ENCODE measurements around the gene AGTPBP1.
A peak's percentile ranks its signal among the peaks of the same experiment; 100 is the strongest.
"Not testable (repeated sequence)": the region's sequence is repeated elsewhere in the genome, so short reads cannot be mapped to it uniquely, and the experiment has no call there.

Gene AGTPBP1

GRCh38 chr9:85723215-85723614 is 18.5 kb downstream of the AGTPBP1 start:
- DNase-seq (ENCODE audit: low read depth in 2 of 2): peak in 1 of 2 donors; percentile 34

- DNase-seq (ENCODE audit: low read depth in 2 of 2): not testable (repeated sequence)
Observed at GRCh38 chr9:85719411-85719810, 22.3 kb downstream of the AGTPBP1 start.

- DNase-seq (ENCODE audit: low read depth in 2 of 2): not testable (repeated sequence)
Observed at GRCh38 chr9:85717818-85718217, 23.9 kb downstream of the AGTPBP1 start.

- no peak for DNase-seq (ENCODE audit: low read depth in 2 of 2)
Observed at GRCh38 chr9:85717220-85717619, 24.5 kb downstream of the AGTPBP1 start.

- DNase-seq (ENCODE audit: low read depth in 2 of 2): no peak
Observed at GRCh38 chr9:85716031-85716877, 25.5 kb downstream of the AGTPBP1 start.

- DNase-seq (ENCODE audit: low read depth in 2 of 2): no peak
Observed at GRCh38 chr9:85715587-85715986, 26.2 kb downstream of the AGTPBP1 start.

- no peak for DNase-seq (ENCODE audit: low read depth in 2 of 2)
Observed at GRCh38 chr9:85713897-85714296, 27.9 kb downstream of the AGTPBP1 start.

- DNase-seq (ENCODE audit: low read depth in 2 of 2): no peak
Observed at GRCh38 chr9:85704744-85705143, 37.0 kb downstream of the AGTPBP1 start.

GRCh38 chr9:85703398-85703797 is 38.4 kb downstream of the AGTPBP1 start:
- no peak for DNase-seq (ENCODE audit: low read depth in 2 of 2)

GRCh38 chr9:85702726-85703289 is 38.9 kb downstream of the AGTPBP1 start:
- DNase-seq (ENCODE audit: low read depth in 2 of 2): no peak

GRCh38 chr9:85702191-85702590 is 39.6 kb downstream of the AGTPBP1 start:
- DNase-seq (ENCODE audit: low read depth in 2 of 2): no peak

GRCh38 chr9:85700330-85700729 is 41.4 kb downstream of the AGTPBP1 start:
- no peak for DNase-seq (ENCODE audit: low read depth in 2 of 2)

- no peak for DNase-seq (ENCODE audit: low read depth in 2 of 2)
Observed at GRCh38 chr9:85688361-85688760, 53.4 kb downstream of the AGTPBP1 start.

GRCh38 chr9:85685081-85685480 is 56.7 kb downstream of the AGTPBP1 start:
- DNase-seq (ENCODE audit: low read depth in 2 of 2): no peak

GRCh38 chr9:85676790-85677189 is 65.0 kb downstream of the AGTPBP1 start:
- DNase-seq (ENCODE audit: low read depth in 2 of 2): no peak

- DNase-seq (ENCODE audit: low read depth in 2 of 2): no peak
Observed at GRCh38 chr9:85667374-85667773, 74.4 kb downstream of the AGTPBP1 start.

- DNase-seq (ENCODE audit: low read depth in 2 of 2): no peak
Observed at GRCh38 chr9:85666086-85666485, 75.7 kb downstream of the AGTPBP1 start.

GRCh38 chr9:85662573-85662972 is 79.2 kb downstream of the AGTPBP1 start:
- no peak for DNase-seq (ENCODE audit: low read depth in 2 of 2)

- DNase-seq (ENCODE audit: low read depth in 2 of 2): no peak
Observed at GRCh38 chr9:85658716-85659115, 83.0 kb downstream of the AGTPBP1 start.

- no peak for DNase-seq (ENCODE audit: low read depth in 2 of 2)
Observed at GRCh38 chr9:85653153-85653552, 88.6 kb downstream of the AGTPBP1 start.

- DNase-seq (ENCODE audit: low read depth in 2 of 2): no peak
Observed at GRCh38 chr9:85647571-85647970, 94.2 kb downstream of the AGTPBP1 start.

GRCh38 chr9:85645909-85646627 is 95.7 kb downstream of the AGTPBP1 start:
- no peak for DNase-seq (ENCODE audit: low read depth in 2 of 2)

GRCh38 chr9:85640425-85640824 is 101.3 kb downstream of the AGTPBP1 start:
- DNase-seq (ENCODE audit: low read depth in 2 of 2): no peak
